Endometrial microvascular endothelial cells (primary cell): Measurements from ENCODE around the gene CUX1. TPM values are rescaled to one million over a fixed set of nuclear protein-coding genes. Genes with fewer than 3 reads are reported as not detected.

ENCODE experiments used
- in situ Hi-C: cut with HindIII; loops from 2 replicates; pipeline ENCODE4 v1.10.0; 2017; ENCODE audit warnings: low sequenced_read_pairs, low pct_unique_long_range_greater_than_20kb; ENCODE audit errors: inconsistent ontology term
- total RNA-seq: library from RNA; depleted of rRNA; stranded (reverse); fragments of >200 nt; gene quantifications from one replicate; pipeline ENCODE4 v1.2.3, GENCODE V29; 2015; ENCODE audit errors: inconsistent ontology term

The CUX1 gene
- total RNA-seq, 1 donor from 2014 or later: 14.9 TPM

GRCh38 chr7:102260856-102261255, 443.4 kb downstream of the CUX1 start:
- in situ Hi-C loops: no loop called here

GRCh38 chr7:102261451-102261850, 444.0 kb downstream of the CUX1 start:
- in situ Hi-C loops: no loop called here

- in situ Hi-C loops: no loop called here
Measured at GRCh38 chr7:102262546-102262945, 445.1 kb downstream of the CUX1 start.

- in situ Hi-C loops: no loop called here
Measured at GRCh38 chr7:102264367-102264891, 447.0 kb downstream of the CUX1 start.

GRCh38 chr7:102266541-102266940, 449.1 kb downstream of the CUX1 start:
- in situ Hi-C loops: no loop called here

- in situ Hi-C loops: no loop called here
Measured at GRCh38 chr7:102268635-102269034, 451.2 kb downstream of the CUX1 start.

GRCh38 chr7:102270178-102270887, 452.9 kb downstream of the CUX1 start:
- in situ Hi-C loops: no loop called here

GRCh38 chr7:102271158-102271798, 453.9 kb downstream of the CUX1 start:
- in situ Hi-C loops: no loop called here

GRCh38 chr7:102272075-102272916, 454.9 kb downstream of the CUX1 start:
- in situ Hi-C loops: no loop called here

GRCh38 chr7:102272917-102273748, 455.7 kb downstream of the CUX1 start:
- in situ Hi-C loops: no loop called here

GRCh38 chr7:102273749-102274712, 456.6 kb downstream of the CUX1 start:
- in situ Hi-C loops: no loop called here

- in situ Hi-C loops: no loop called here
Measured at GRCh38 chr7:102275123-102275703, 457.8 kb downstream of the CUX1 start.

- in situ Hi-C loops: no loop called here
Measured at GRCh38 chr7:102277901-102278300, 460.5 kb downstream of the CUX1 start.

GRCh38 chr7:102279537-102280400, 462.3 kb downstream of the CUX1 start:
- in situ Hi-C loops: no loop called here

- in situ Hi-C loops: no loop called here
Measured at GRCh38 chr7:102280521-102280920, 463.1 kb downstream of the CUX1 start.

GRCh38 chr7:102281785-102282184, 464.4 kb downstream of the CUX1 start:
- in situ Hi-C loops: no loop called here
